Measurements from ENCODE around the gene PIK3AP1. TPM values are rescaled to one million over a fixed set of nuclear protein-coding genes. Genes with fewer than 3 reads are reported as not detected.
A peak's percentile ranks its signal among the peaks of the same experiment; 100 is the strongest.

The PIK3AP1 gene
- polyA plus RNA-seq, 1 of the 3 experiments (the other 2 are of a cell fraction), result 0.07 TPM

DNA sequence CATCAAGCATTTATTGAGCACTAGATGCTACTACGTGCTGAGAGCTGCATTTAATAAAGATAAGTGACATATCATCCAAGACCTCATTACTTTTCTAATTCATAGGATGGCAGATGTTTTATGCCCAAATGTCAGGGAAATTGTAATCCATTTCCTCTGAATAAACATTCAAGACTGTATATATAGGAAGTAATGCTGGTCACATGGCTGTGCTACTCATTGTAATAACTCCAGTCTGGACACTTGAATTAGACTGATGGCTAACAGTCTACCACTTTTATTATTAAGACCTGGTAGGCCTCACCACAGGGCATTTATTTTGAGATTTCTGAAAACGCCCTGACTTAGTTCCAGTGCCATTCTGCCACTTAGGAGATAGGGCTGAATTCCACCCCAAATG is 36.6 kb downstream of the PIK3AP1 start:
- WGBS (ENCODE audit: low lambda C conversion rate), result 23% methylated on average over 2 of the region's 2 CpGs
- CTCF ChIA-PET, result interaction anchor here (1.5 to 2.7 kb wide), 2 partner anchors 43 to 60 kb away, joined by 3 to 10 read pairs; no protein-coding TSS in a partner anchor
- H3K79me2 ChIP-seq (ENCODE audit: insufficient read depth), result no peaks in the 10 kb centered on the region
- H3K27me3 ChIP-seq (ENCODE audit: insufficient read depth), result no peaks in the 10 kb centered on the region
- no peaks in the 10 kb centered on the region for H3F3A ChIP-seq (replicated peaks; ENCODE audit: insufficient read depth)
- no peaks in the 10 kb centered on the region for H3K9me3 ChIP-seq
- H3K9me2 ChIP-seq, result no peaks in the 10 kb centered on the region
- no peak for TF ChIP-seq EP300 (IDR thresholded peaks at IDR 0.05; ENCODE audit: borderline replicate concordance in 1 of 2, low read depth in 1 of 2, low read length in 1 of 2)
- TF ChIP-seq, protein P1, sequence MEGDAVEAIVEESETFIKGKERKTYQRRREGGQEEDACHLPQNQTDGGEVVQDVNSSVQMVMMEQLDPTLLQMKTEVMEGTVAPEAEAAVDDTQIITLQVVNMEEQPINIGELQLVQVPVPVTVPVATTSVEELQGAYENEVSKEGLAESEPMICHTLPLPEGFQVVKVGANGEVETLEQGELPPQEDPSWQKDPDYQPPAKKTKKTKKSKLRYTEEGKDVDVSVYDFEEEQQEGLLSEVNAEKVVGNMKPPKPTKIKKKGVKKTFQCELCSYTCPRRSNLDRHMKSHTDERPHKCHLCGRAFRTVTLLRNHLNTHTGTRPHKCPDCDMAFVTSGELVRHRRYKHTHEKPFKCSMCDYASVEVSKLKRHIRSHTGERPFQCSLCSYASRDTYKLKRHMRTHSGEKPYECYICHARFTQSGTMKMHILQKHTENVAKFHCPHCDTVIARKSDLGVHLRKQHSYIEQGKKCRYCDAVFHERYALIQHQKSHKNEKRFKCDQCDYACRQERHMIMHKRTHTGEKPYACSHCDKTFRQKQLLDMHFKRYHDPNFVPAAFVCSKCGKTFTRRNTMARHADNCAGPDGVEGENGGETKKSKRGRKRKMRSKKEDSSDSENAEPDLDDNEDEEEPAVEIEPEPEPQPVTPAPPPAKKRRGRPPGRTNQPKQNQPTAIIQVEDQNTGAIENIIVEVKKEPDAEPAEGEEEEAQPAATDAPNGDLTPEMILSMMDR (IDR thresholded peaks at IDR 0.05), result no peak
- TF ChIP-seq, protein P2, sequence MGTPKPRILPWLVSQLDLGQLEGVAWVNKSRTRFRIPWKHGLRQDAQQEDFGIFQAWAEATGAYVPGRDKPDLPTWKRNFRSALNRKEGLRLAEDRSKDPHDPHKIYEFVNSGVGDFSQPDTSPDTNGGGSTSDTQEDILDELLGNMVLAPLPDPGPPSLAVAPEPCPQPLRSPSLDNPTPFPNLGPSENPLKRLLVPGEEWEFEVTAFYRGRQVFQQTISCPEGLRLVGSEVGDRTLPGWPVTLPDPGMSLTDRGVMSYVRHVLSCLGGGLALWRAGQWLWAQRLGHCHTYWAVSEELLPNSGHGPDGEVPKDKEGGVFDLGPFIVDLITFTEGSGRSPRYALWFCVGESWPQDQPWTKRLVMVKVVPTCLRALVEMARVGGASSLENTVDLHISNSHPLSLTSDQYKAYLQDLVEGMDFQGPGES (IDR thresholded peaks at IDR 0.05; ENCODE audit: low read depth, low read length), result no peak
- TF ChIP-seq GATA2 (CRISPR knock-in tag; IDR thresholded peaks at IDR 0.05), result no peak
- no peak for TF ChIP-seq MXI1 (IDR thresholded peaks at IDR 0.05; ENCODE audit: low read depth, low read length)
- no peak overlapping the region for H3K9ac ChIP-seq
- no peaks in the 10 kb centered on the region for H4K20me1 ChIP-seq (ENCODE audit: insufficient read depth)
- POLR2A ChIA-PET, result no interaction called here
- H3K4me2 ChIP-seq, result no peak overlapping the region
- H2AFZ ChIP-seq (ENCODE audit: low read depth), result no peak overlapping the region
- H3K27ac ChIP-seq (ENCODE audit: low read depth in 2 of 2, low read length in 1 of 2), result 0 out of 4 replicates have a peak overlapping the region, but pooled peaks of 1 of the 2 experiments have one; percentile 5
- no peak overlapping the region for H3K4me3 ChIP-seq (ENCODE audit: low read depth in 2 of 2, low read length in 1 of 2)
- DNase-seq, result peak; percentile 28
- H3K36me3 ChIP-seq (replicated peaks in 1 of 2; ENCODE audit: control insufficient read depth in 1 of 2, insufficient read depth in 2 of 2, low read length in 1 of 2), result no peaks in the 10 kb centered on the region
- no peaks in the 10 kb centered on the region; a peak in 1 of 4 replicates for H3K4me1 ChIP-seq (ENCODE audit: control insufficient read depth in 1 of 2, insufficient read depth in 2 of 2, low read depth in 1 of 2, low read length in 1 of 2)

DNA sequence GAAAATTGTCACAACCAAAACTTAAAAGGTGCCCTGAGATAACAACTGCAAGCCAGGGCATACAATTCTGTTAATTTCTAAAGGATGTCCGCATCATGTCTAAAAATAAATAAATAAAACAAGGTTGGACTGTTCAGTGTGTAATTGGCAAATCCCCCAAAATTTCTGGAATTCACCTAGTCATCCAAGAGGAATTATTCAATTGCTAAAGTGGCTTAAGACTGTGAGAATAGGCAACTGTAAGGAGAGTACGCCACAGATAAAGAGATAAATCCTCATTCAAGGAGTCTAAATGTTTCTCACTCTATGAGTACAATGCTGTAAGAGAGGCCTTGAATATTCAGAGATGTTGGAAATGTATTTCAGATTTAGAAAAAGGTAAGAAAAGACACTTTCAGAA is 37.2 kb downstream of the PIK3AP1 start:
- TF ChIP-seq, protein P2 (IDR thresholded peaks at IDR 0.05; ENCODE audit: low read depth, low read length), result no peak
- TF ChIP-seq FOXM1 (IDR thresholded peaks at IDR 0.05; ENCODE audit: low read depth) (no peak), RFX5 (IDR thresholded peaks at IDR 0.05; ENCODE audit: low read length) (no peak), RAD21 (IDR thresholded peaks at IDR 0.05; ENCODE audit: low read length) (no peak), GATA2 (CRISPR knock-in tag; IDR thresholded peaks at IDR 0.05) (no peak), GABPA (IDR thresholded peaks at IDR 0.05; ENCODE audit: low read depth) (no peak), JUND (IDR thresholded peaks at IDR 0.05) (no peak), ELF1 (IDR thresholded peaks at IDR 0.05) (no peak), SMC3 (IDR thresholded peaks at IDR 0.05; ENCODE audit: low read depth, low read length) (no peak), MEF2A (IDR thresholded peaks at IDR 0.05; ENCODE audit: borderline replicate concordance, low read depth) (no peak)
- TF ChIP-seq, protein P3, sequence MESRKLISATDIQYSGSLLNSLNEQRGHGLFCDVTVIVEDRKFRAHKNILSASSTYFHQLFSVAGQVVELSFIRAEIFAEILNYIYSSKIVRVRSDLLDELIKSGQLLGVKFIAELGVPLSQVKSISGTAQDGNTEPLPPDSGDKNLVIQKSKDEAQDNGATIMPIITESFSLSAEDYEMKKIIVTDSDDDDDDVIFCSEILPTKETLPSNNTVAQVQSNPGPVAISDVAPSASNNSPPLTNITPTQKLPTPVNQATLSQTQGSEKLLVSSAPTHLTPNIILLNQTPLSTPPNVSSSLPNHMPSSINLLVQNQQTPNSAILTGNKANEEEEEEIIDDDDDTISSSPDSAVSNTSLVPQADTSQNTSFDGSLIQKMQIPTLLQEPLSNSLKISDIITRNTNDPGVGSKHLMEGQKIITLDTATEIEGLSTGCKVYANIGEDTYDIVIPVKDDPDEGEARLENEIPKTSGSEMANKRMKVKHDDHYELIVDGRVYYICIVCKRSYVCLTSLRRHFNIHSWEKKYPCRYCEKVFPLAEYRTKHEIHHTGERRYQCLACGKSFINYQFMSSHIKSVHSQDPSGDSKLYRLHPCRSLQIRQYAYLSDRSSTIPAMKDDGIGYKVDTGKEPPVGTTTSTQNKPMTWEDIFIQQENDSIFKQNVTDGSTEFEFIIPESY (IDR thresholded peaks at IDR 0.05; ENCODE audit: borderline replicate concordance, low read depth), result no peak
- POLR2A ChIA-PET, result no interaction called here
- Histone ChIP-seq H2AFZ (ENCODE audit: low read depth) (no peak overlapping the region), H3K4me1 (ENCODE audit: control insufficient read depth in 1 of 2, insufficient read depth in 2 of 2, low read depth in 1 of 2, low read length in 1 of 2) (no peaks in the 10 kb centered on the region; a peak in 1 of 4 replicates), H3K9me3 (no peaks in the 10 kb centered on the region), H3K27me3 (ENCODE audit: insufficient read depth) (no peaks in the 10 kb centered on the region), H3K79me2 (ENCODE audit: insufficient read depth) (no peaks in the 10 kb centered on the region), H3K9me2 (no peaks in the 10 kb centered on the region), H3K36me3 (replicated peaks in 1 of 2; ENCODE audit: control insufficient read depth in 1 of 2, insufficient read depth in 2 of 2, low read length in 1 of 2) (no peaks in the 10 kb centered on the region), H3F3A (replicated peaks; ENCODE audit: insufficient read depth) (no peaks in the 10 kb centered on the region), H3K27ac (ENCODE audit: low read depth in 2 of 2, low read length in 1 of 2) (0 out of 4 replicates have a peak overlapping the region, but pooled peaks of 1 of the 2 experiments have one; percentile 5), H3K9ac (no peak overlapping the region), H3K4me2 (no peak overlapping the region), H4K20me1 (ENCODE audit: insufficient read depth) (no peaks in the 10 kb centered on the region), H3K4me3 (ENCODE audit: low read depth in 2 of 2, low read length in 1 of 2) (no peak overlapping the region)
- no peak for DNase-seq
- CTCF ChIA-PET, result interaction anchor here (1.5 kb wide), 1 partner anchor 60 kb away, joined by 3 read pairs; no protein-coding TSS in a partner anchor
- 67% methylated on average over 2 of the region's 2 CpGs for WGBS (ENCODE audit: low lambda C conversion rate)
